GM23338 (cell line): Measurements from ENCODE around the gene SLC16A13. TPM values are rescaled to one million over a fixed set of nuclear protein-coding genes. Genes with fewer than 3 reads are reported as not detected.

ENCODE experiments used
- ATAC-seq: fragments of 200-7000 bp; cut with Tn5 transposase; 3 replicates; pipeline ENCODE4 v1.9.1; 2020
- DNase-seq: peaks from one replicate; pipeline ENCODE4 v3.0.0-alpha.2; 2015; ENCODE audit warnings: low spot score
- H2AFZ ChIP-seq: fragments of 200-600 bp; sonication (generic); 2 replicates; pipeline ENCODE4 v1.8.0; 2016; ENCODE audit warnings: antibody characterized with exemption, mild to moderate bottlenecking, moderate library complexity
- H3F3A ChIP-seq: fragments of 200-600 bp; sonication (generic); replicated peaks from 2 replicates; pipeline ENCODE4 v1.8.0; 2017; ENCODE audit warnings: antibody characterized with exemption, mixed run types, low read depth
- H3K27ac ChIP-seq: fragments of 200-600 bp; sonication (generic); 2 replicates; pipeline ENCODE4 v1.6.1; 2016; ENCODE audit warnings: low read depth
- H3K27me3 ChIP-seq: fragments of 200-600 bp; sonication (generic); 2 replicates; pipeline ENCODE4 v1.8.0; 2016; ENCODE audit warnings: mild to moderate bottlenecking, mixed run types, moderate library complexity; ENCODE audit not compliant: insufficient read depth
- H3K36me3 ChIP-seq: fragments of 200-600 bp; sonication (generic); 2 replicates; pipeline ENCODE4 v1.8.0; 2016; ENCODE audit warnings: mild to moderate bottlenecking; ENCODE audit not compliant: insufficient read depth
- H3K4me1 ChIP-seq: fragments of 200-600 bp; sonication (generic); 2 replicates; pipeline ENCODE4 v1.8.0; 2016; ENCODE audit warnings: mild to moderate bottlenecking, moderate library complexity; ENCODE audit not compliant: insufficient read depth
- H3K4me2 ChIP-seq: fragments of 200-600 bp; sonication (generic); 2 replicates; pipeline ENCODE4 v1.7.1; 2017; ENCODE audit warnings: mixed run types
- H3K4me3 ChIP-seq: fragments of 200-600 bp; sonication (generic); 2 replicates; pipeline ENCODE4 v1.6.1; 2016; ENCODE audit warnings: mixed run types
- H3K79me2 ChIP-seq: fragments of 200-600 bp; sonication (generic); replicated peaks from 2 replicates; pipeline ENCODE4 v1.8.0; 2017; ENCODE audit warnings: mild to moderate bottlenecking; ENCODE audit not compliant: insufficient read depth
- H3K9me2 ChIP-seq: fragments of 200-600 bp; sonication (generic); 2 replicates; pipeline ENCODE4 v1.8.0; 2017; ENCODE audit not compliant: insufficient read depth
- H4K20me1 ChIP-seq: fragments of 200-600 bp; sonication (generic); replicated peaks from 2 replicates; pipeline ENCODE4 v1.8.0; 2017; ENCODE audit warnings: mild to moderate bottlenecking; ENCODE audit not compliant: insufficient read depth
- H3K27ac Mint-ChIP-seq: 2 replicates; pipeline ENCODE4 v1.8.0; 2020; ENCODE audit warnings: inconsistent platforms, mild to moderate bottlenecking, moderate library complexity, mixed read lengths
- H3K27me3 Mint-ChIP-seq: 3 replicates; pipeline ENCODE4 v1.8.0; 2022; ENCODE audit warnings: low read depth, mild to moderate bottlenecking, moderate library complexity, mixed read lengths, inconsistent platforms; ENCODE audit not compliant: insufficient read depth, poor library complexity
- H3K36me3 Mint-ChIP-seq: 3 replicates; pipeline ENCODE4 v1.8.0; 2021; ENCODE audit warnings: low read depth, mild to moderate bottlenecking, inconsistent platforms, moderate library complexity, mixed read lengths
- H3K4me1 Mint-ChIP-seq: 3 replicates; pipeline ENCODE4 v1.8.0; 2020; ENCODE audit warnings: mild to moderate bottlenecking, inconsistent platforms, mixed read lengths
- H3K4me3 Mint-ChIP-seq: 3 replicates; pipeline ENCODE4 v1.8.0; 2021; ENCODE audit warnings: moderate library complexity, mild to moderate bottlenecking, inconsistent platforms, mixed read lengths
- H3K9me3 Mint-ChIP-seq: 3 replicates; pipeline ENCODE4 v1.8.0; 2020; ENCODE audit warnings: moderate library complexity, mild to moderate bottlenecking, inconsistent platforms, mixed read lengths
- CREB1 ChIP-seq: fragments of 250-450 bp; sonication (Bioruptor Pico); IDR thresholded peaks from 2 replicates; pipeline ENCODE4 v1.5.0; 2020; ENCODE audit warnings: low read depth, mild to moderate bottlenecking, moderate library complexity
- EZH2 ChIP-seq: fragments of 200-600 bp; sonication (generic); IDR thresholded peaks from one replicate; pipeline ENCODE4 v1.8.0; 2017; ENCODE audit warnings: antibody characterized with exemption, mild to moderate bottlenecking, low read depth; ENCODE audit not compliant: unreplicated experiment
- ZNF114 ChIP-seq: fragments of 250-450 bp; sonication (Bioruptor Pico); IDR thresholded peaks from 2 replicates; pipeline ENCODE4 v1.5.0; 2020; ENCODE audit warnings: mild to moderate bottlenecking, moderate library complexity
- ZNF462 ChIP-seq: fragments of 250-450 bp; sonication (Bioruptor Pico); IDR thresholded peaks from 2 replicates; pipeline ENCODE4 v1.5.0; 2020; ENCODE audit warnings: mild to moderate bottlenecking, moderate library complexity
- polyA plus RNA-seq: library from polyadenylated mRNA; unstranded; fragments of >200 nt; fragmentation: Nextera tagmentation; extraction: Ambion mirVana; gene quantifications from 2 replicates; pipeline ENCODE4 v1.2.1, GENCODE V29; 2016
- total RNA-seq: library from RNA; depleted of rRNA; stranded (reverse); fragments of >200 nt; shearing (Covaris generic); gene quantifications from 2 replicates; pipeline ENCODE4 v1.2.3, GENCODE V29; 2014
- TF ChIP-seq, protein P1 (sequence below), 2 experiments: fragments of 200-600 bp in 1 of 2; sonication (generic) in 1 of 2; conservative IDR thresholded peaks; 2 replicates each; pipeline versions ENCODE4 v1.5.1 to v1.6.1; 2016 to 2017; ENCODE audit warnings: antibody characterized with exemption in 2 of 2, low read depth in 2 of 2, mild to moderate bottlenecking in 2 of 2, moderate library complexity in 1 of 2

Gene SLC16A13
- total and polyA plus RNA-seq, 2 experiments from 2014 or later = 2.2 to 4.7 TPM

DNA sequence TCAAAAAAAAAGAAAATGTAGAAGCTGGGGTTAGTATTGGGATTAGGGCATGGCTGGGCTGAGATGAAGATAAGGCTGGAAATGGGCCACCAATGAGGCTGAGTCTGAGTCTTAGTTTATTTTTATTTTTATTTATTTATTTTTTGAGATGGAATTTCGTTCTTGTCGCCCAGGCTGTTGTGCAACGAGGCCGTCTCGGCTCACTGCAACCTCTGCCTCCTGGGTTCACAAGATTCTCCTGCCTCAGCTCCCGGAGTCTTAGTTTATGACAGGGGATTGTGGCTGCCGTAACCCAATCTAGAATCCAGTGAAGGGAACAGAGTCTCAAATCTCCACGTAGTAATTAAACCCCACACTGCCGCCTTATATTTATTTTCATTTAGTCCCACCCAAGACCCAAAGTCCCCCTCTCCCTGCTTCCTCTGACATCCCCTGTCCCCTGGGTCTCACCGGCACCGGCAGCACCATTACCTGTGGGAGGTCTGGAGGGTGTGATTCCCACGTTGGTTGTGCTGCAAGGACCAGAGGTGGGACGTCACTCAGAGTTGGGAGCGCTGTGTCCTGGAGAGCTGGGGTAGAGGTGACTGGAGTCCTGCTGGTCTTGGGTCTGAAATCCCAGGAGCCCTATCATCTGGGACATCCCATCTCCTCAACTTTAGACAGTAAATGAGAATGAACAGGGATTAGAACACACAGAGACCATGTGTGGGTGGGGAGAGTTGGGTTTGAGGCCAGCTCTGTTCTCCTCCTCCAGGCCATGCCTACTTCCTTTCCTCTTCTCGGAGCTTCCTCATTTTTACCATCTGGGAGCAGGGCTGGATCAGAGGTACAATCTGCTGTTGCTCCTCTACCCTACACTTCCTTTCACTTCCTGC lies 44.0 kb downstream of the SLC16A13 start, which contains the start of gene CLEC10A:
CLEC10A (minus strand) TSS at position 671 of the 875 bp plus-strand sequence. CDS start 1,439 bp downstream, outside the sequence.
- H4K20me1 ChIP-seq = no peaks in the 10 kb centered on the region
- H3K9me3 Mint-ChIP-seq = no peaks in the 10 kb centered on the region; the same call in 2 of the 3 replicates
- TF ChIP-seq CREB1 (CRISPR knock-in tag) (no peak), ZNF462 (CRISPR knock-in tag) (no peak), EZH2 (no peak), ZNF114 (CRISPR knock-in tag) (no peak)
- TF ChIP-seq, protein P1, sequence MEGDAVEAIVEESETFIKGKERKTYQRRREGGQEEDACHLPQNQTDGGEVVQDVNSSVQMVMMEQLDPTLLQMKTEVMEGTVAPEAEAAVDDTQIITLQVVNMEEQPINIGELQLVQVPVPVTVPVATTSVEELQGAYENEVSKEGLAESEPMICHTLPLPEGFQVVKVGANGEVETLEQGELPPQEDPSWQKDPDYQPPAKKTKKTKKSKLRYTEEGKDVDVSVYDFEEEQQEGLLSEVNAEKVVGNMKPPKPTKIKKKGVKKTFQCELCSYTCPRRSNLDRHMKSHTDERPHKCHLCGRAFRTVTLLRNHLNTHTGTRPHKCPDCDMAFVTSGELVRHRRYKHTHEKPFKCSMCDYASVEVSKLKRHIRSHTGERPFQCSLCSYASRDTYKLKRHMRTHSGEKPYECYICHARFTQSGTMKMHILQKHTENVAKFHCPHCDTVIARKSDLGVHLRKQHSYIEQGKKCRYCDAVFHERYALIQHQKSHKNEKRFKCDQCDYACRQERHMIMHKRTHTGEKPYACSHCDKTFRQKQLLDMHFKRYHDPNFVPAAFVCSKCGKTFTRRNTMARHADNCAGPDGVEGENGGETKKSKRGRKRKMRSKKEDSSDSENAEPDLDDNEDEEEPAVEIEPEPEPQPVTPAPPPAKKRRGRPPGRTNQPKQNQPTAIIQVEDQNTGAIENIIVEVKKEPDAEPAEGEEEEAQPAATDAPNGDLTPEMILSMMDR (conservative IDR thresholded peaks at IDR 0.05; ENCODE audit: low read depth in 2 of 2) = no peak
- H3K4me1 ChIP-seq = no peaks in the 10 kb centered on the region
- H3K27ac Mint-ChIP-seq = no peak within 1 kb of the TSS
- H3K79me2 ChIP-seq = no peaks in the 10 kb centered on the region
- peak within 1 kb of the TSS; percentile 10; the same call in 1 of the 2 replicates for H2AFZ ChIP-seq
- ATAC-seq = no peak
- H3K36me3 Mint-ChIP-seq = no peaks in the 10 kb centered on the region; the same call in 2 of the 3 replicates
- DNase-seq = no peak
- H3K27me3 ChIP-seq = no peaks in the 10 kb centered on the region
- H3K4me3 Mint-ChIP-seq = no peak within 1 kb of the TSS
- H3K36me3 ChIP-seq = no peaks in the 10 kb centered on the region
- peaks cover 10% of the 10 kb centered on the region for H3K27me3 Mint-ChIP-seq
- H3K4me1 Mint-ChIP-seq = no peaks in the 10 kb centered on the region; the same call in 2 of the 3 replicates
- H3K27ac ChIP-seq = no peak within 1 kb of the TSS
- H3K9me2 ChIP-seq = no peaks in the 10 kb centered on the region
- H3F3A ChIP-seq = no peaks in the 10 kb centered on the region
- no peak within 1 kb of the TSS for H3K4me3 ChIP-seq
- H3K4me2 ChIP-seq = no peak within 1 kb of the TSS
